Kasumi-1 (cell line): ENCODE data around the gene HRH4.
A peak's percentile ranks its signal among the peaks of the same experiment; 100 is the strongest.

Experiments used
- DNase-seq, 2 experiments: peaks; one replicate each; lab custom pipeline; 2025; lab: John Stamatoyannopoulos, UW

Gene HRH4

DNA sequence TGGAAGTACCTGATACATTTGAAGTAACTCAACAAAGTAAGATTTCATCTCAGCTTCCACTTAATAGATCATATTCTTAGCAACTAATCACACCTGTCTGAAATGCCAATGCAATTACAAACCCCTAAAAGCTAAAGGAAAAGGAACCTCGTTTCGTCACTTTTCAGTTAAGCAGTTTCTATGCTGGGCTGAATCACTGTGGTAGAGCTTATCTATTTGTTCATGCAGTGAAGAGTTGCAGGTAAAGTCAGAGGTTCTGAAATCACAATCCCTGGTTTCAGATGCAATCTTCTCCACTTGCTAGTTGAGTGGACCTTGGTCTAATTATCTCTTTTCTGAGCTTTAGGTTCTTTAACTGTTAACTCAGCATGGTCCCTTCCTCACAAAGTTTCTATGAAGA, 6.3 kb downstream of the HRH4 start:
- no peak for DNase-seq

DNA sequence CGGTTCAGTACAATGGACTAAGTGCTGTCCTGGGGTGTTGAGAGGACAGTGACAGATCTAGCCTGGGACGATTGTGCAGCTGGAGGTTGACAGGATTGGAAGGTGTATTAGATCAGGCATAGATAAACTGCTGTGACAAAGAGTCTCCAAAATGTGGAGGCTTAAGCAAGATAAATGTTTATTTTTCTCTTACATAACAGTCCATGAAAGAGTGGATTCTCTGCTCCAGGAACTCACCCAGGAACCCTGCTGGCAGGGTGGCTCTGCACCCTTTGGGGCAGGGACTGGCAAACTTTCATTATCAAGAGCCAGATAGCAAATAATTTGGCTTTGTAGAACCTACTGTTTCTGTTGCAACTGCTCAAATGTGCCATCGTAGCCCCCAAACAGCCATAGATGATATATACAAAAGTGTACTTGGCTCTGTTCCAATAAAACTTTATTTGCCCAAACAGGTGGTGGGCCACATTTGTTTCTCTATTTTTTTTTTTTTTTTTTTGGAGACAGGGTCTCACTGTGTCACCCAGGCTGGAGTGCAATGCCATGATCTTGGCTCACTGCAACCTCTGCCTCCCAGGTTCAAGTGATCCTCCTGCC, 9.7 kb downstream of the HRH4 start:
- DNase-seq, result no peak

DNA sequence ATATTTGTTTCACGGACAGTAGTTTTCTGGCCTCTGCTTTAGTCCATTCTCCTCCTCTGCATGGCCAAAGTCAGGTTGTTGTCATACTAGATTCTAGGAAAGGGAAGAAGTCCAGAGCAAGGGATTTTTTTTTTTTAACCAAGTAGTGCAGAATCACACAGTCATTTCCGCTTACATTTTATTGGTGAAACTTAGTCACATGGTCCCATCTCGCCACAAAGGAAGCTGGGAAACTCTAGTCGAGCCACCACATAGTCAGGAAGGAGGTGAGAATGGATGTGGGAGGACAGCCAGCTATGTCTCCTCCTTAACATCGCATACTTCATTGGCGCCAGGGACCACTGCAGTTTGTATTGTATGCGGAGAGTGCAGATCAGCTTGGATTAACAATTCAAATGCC, 10.4 kb downstream of the HRH4 start:
- DNase-seq, result no peak

- DNase-seq, result no peak
Measured at GRCh38 chr18:24472591-24472990, 12.2 kb downstream of the HRH4 start.

DNA sequence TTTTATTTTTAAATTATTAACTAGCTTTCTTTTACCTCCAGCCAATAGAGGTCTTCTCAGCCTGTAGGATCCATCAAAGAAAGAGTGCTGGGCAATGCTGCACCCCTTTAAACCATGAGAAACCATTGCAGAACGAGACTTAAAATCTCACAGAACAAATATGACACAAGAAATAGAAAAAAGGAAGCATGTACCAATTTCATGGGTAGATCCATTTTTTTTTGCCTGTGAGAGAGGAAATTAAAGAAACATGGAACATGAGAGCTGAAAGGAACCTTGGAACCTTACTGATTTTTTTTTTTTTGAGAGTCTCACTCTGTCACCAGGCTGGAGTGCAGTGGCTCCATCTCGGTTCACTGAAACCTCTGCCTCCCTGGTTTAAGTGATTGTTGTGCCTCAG, 14.0 kb downstream of the HRH4 start:
- DNase-seq, result no peak

GRCh38 chr18:24475926-24476589, 15.6 kb downstream of the HRH4 start:
- DNase-seq, result no peak

GRCh38 chr18:24479371-24479770, 18.9 kb downstream of the HRH4 start:
- no peak for DNase-seq

DNA sequence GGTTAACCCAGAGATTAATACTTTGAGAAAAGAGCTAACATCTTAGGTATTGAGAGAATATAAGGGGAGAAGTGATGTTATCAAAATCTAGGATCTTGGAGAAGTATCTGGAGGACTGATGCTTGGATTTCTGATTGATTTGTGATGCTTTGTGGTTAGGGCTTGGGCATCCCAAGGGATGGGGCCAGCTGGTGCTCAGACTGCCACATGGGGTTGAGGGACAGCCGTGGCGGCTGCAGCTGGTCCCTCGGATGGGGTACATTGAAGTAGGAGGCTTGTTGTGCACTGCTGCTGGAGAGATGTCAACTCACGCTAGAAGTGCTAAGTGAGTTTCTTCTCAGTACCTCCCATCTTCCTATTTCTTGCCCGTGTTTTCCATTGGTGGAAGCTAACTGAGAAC, 22.4 kb downstream of the HRH4 start:
- no peak for DNase-seq

- DNase-seq, result no peak
Measured at GRCh38 chr18:24485681-24486080, 25.2 kb downstream of the HRH4 start.

GRCh38 chr18:24486684-24487083, 26.2 kb downstream of the HRH4 start:
- DNase-seq, result no peak

DNA sequence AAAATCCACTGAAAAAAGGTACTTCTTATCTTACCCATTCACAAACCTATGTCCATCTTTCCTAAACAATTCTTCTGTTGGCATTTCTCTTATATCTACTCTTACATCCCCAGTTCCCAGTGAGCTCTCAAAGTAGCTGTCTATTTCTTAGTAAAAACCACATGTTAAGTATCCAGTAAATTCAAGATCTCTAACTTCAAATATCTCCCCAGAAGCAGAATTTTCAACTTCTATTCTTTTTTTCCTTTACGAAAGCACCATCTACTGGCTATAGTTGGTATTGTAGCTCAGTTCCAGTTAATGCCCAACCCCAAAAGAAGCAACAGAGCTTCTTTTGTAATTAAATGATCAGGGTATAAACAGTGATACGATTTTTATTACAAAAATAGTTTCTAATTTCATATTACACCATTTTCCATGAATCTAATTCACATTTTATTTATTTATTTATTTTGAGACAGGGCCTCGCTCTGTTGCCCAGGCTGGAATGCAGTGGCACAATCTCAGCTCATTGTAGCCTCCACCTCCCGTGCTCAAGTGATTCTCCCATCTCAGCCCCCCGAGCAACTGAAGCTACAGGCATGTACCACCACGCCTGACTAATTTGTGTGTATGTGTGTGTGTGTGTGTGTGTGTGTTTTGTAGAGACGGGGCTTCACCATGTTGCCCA, 28.5 kb downstream of the HRH4 start:
- DNase-seq, result peak; percentile 82 to 94

GRCh38 chr18:24490539-24490938, 30.1 kb downstream of the HRH4 start:
- no peak for DNase-seq

GRCh38 chr18:24491927-24492834, 31.7 kb downstream of the HRH4 start:
- DNase-seq, result no peak

DNA sequence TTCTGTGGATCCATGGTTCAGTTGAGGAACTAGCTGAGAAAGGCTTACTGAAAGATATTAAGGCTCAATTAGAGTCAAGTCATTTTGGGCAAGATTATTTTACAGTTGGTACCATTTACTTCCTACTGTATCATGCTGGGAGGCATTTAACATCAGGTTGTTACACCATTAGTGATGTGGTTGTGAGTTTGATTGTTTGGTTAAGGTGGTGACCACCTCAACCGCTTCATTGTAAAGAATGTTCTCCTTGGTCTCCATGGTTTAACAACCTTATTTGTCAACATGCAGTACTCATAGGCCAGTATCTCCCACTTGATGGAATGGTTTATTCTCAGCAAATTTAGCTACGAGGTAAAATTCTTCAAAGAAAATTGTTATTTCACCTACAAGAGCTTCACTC, 34.1 kb downstream of the HRH4 start:
- DNase-seq, result no peak

DNA sequence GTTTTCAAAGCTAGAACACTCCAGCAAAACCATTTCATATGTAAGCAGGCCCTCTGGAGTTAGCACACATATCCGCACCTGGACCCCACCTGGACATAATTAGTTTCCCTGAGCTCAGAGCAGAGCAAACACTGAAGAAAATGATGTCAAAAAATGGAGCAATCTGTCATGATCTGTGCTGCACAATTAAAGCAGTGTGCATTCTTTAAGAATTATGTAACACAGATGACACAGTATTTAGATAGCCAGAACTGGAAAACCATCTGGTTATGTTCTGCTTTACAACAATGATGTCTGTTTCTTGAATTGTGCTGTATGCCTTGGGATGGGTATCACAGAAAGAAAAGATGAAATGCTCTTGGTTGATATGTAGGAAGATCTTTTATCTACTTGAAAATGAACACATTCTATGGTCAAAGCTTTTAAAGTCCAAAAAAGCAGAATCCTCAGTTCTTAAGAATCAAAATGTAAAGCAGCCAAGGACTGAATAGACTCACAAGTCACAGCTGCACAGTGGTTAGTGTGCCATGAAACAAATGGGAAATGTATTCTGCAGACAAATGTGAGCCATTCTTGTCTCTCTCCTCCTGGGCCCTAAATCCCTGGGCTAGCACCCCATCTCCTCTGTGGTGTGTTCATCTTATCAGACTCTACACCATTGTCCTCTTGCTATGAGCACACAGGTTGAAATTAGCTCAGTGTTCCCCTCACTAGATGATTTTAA, 36.8 kb downstream of the HRH4 start:
- DNase-seq, result no peak

GRCh38 chr18:24499814-24500213, 39.4 kb downstream of the HRH4 start:
- no peak for DNase-seq

DNA sequence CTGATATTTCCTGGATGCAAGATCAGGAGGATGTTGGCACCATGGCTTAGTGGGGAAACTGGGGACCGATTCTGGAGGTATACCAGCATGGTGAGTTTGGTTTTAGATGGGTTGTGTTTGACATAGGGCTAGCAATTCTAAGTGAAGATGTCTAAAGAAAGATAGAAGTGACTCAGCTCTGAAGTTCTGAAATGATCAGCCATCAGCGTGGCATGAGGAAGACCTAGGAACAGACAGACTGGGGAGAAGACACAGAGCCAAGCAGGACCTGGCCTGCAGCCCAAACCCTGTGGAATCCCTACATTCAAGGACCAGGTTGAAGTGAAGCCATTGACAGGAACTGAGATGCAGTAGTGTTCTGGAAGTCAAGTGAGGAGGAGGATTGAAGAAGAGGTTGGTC, 39.8 kb downstream of the HRH4 start:
- no peak for DNase-seq

DNA sequence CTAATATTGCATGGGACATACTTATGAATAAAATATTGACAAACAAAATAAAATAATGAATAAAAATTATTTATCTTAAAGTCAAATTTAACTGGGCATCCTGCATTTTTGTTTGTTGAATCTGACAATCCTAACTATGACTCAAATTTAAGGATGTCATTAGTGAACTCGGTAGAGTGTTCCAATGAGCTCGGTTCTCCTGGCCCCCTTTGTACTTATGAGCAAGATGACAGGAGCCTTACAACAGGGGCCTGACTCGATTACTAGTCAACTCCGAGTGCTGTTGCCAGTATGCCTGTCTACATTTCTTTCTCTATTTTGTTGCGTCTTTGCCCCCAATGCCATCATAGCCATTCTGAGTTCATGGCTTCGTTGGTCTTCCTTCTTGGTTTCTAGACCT, 40.3 kb downstream of the HRH4 start:
- no peak for DNase-seq

DNA sequence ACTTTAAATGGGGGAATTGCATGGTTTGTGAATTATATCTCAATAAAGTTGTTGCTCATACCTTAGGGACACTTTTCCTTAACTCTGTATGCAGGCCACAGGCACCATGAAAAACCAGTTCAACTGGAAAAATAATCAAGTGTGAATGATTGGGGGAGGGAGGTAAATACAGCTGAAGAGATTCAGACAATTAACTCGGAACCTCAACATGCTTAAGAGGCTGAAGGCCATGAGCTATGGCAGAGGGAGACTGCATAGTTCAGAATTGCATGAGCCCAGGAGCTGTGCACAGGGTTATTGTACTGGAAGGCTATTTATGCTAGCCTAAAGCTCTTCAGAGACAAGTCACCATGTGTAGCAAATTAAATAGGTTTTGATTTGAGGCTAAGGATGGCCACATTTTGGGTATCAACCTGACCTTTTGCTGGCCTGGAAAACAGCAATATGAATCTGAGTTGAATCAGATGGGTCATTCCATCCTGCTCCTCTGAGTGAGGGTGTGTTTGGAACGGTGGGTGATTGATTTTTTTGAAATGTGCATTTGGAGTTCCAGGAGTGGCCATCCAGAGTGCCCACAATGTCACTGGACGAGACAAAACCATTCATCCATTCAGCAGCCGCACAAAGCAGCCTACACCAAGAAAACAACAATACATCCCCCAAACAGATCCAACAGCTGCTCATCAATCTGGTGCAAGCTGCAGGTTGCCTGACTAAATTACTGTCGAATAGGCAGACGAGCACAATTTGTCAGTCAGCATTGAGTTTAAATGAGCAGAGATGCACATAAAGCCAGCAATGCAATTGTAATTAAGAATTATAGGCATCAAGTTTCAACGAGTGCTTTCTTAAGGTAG, 42.5 kb downstream of the HRH4 start:
- DNase-seq, result no peak

DNA sequence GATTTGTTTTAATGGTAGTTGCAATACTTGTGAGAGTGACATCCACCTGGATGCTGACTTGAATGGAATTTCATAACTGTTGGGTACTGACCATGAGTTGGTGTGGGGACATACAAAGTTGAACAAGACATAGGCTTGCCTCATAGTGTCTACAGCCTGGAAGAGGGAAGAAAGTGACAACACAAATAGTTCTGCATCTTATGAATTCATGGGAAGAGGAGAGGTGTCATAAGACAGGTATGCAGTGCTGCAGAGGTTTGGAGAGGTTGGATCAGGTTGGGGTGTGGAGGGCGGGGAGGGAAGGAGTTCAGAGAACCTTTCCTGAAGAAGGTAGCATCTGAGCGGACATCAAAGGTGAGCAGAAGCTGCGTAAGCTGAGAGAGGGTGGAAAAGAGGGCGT, 44.0 kb downstream of the HRH4 start:
- no peak for DNase-seq

- DNase-seq, result no peak
Measured at GRCh38 chr18:24506175-24506574, 45.7 kb downstream of the HRH4 start.
